Measurements from ENCODE around the gene SERAC1. TPM values are rescaled to one million over a fixed set of nuclear protein-coding genes. Genes with fewer than 3 reads are reported as not detected.

Gene SERAC1
- total and polyA plus RNA-seq, 2 of the 4 experiments (the other 2 are of a cell fraction), result 7.7 to 15.6 TPM

DNA sequence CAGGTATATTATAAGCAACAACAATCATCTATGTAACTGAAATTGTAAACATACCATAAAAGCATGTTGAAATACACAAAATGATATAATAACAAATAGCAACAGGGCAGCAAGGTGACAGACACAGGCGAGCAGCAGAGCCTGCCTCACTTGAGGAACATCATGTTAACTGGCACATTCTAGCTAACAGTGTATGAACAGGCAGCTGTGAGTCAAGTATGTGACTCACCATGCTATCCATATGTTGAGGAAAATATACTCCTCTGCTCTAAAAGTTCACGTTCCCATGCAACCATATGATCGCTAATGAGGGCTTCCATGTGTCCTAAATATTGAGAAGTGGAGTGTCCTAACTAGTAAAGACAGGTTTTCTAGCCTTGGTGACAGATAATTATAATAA, 18.4 kb downstream of the SERAC1 start:
- Histone ChIP-seq H2AK5ac (ENCODE audit: low read depth, low read length) (no peak overlapping the region), H3K23ac (ENCODE audit: low read depth, low read length) (no peak overlapping the region), H4K5ac (ENCODE audit: low read depth, low read length) (no peak overlapping the region), H2BK5ac (ENCODE audit: low read depth, low read length, poor library complexity, severe bottlenecking) (no peak overlapping the region), H3K9me3 (ENCODE audit: control insufficient read depth, insufficient read depth, low read length) (no peaks in the 10 kb centered on the region), H4K8ac (ENCODE audit: low read depth in 2 of 2, low read length in 2 of 2) (no peak overlapping the region), H3K9me1 (ENCODE audit: insufficient read depth, low read length) (peaks cover 8% of the 10 kb centered on the region), H2BK15ac (ENCODE audit: low read depth, low read length) (no peak overlapping the region), H3K18ac (ENCODE audit: low read depth, low read length) (no peak overlapping the region), H2AK9ac (replicated peaks; ENCODE audit: low read depth, low read length, poor library complexity) (no peak overlapping the region), H3K56ac (ENCODE audit: extremely low read depth, insufficient read depth, low read length) (no peak overlapping the region), H3K79me1 (ENCODE audit: low read depth in 1 of 2, low read length in 2 of 2) (peaks cover 3 to 8% of the 10 kb centered on the region in 2 experiments; a peak in 1 of 4 replicates), H3K36me3 (ENCODE audit: control insufficient read depth, insufficient read depth, low read length) (peaks cover 4% of the 10 kb centered on the region), H3K4me3 (ENCODE audit: insufficient read depth, low read depth, low read length) (no peak overlapping the region), H2BK20ac (ENCODE audit: low read depth, low read length) (no peak overlapping the region), H3K27me3 (ENCODE audit: control insufficient read depth, insufficient read depth, low read length) (no peaks in the 10 kb centered on the region), H3K14ac (replicated peaks; ENCODE audit: low read depth, low read length) (no peak overlapping the region), H3K4me1 (ENCODE audit: control insufficient read depth, insufficient read depth, low read length) (peaks cover 4% of the 10 kb centered on the region), H3K27ac (ENCODE audit: insufficient read depth, low read length) (no peak overlapping the region), H2AFZ (replicated peaks; ENCODE audit: low read length, poor library complexity) (no peak overlapping the region), H3K4me2 (ENCODE audit: low read depth, low read length) (no peak overlapping the region), H2BK120ac (ENCODE audit: low read depth, low read length) (no peak overlapping the region), H4K91ac (ENCODE audit: insufficient read depth, low read depth, low read length) (no peak overlapping the region), H3K9ac (ENCODE audit: low read depth, low read length) (no peak overlapping the region), H3K4ac (ENCODE audit: low read depth, low read length) (no peak overlapping the region), H4K20me1 (ENCODE audit: insufficient read depth, low read length) (peaks cover 4% of the 10 kb centered on the region; the same call in 1 of the 2 replicates)
- DNase-seq (peak; percentile 91), ATAC-seq (ENCODE audit: low read depth) (peak; percentile 78)
- CTCF ChIA-PET, result interaction anchor here (0.6 to 1.6 kb wide), 4 partner anchors 17 to 77 kb away, joined by 3 to 4 read pairs (median 4); no protein-coding TSS in a partner anchor
- BruUV-seq (replicated peaks), result no TSS peak
- POLR2A ChIA-PET (ENCODE audit: unreplicated experiment), result no interaction called here
- no peak for TF ChIP-seq POLR2A (IDR thresholded peaks at IDR 0.05; ENCODE audit: low read depth, low read length)
- TF ChIP-seq BHLHE40 (IDR thresholded peaks at IDR 0.05; ENCODE audit: low read depth, low read length), result 0 out of 2 replicates have a peak, but pooled peaks have one; percentile 38
- TF ChIP-seq MXI1 (IDR thresholded peaks at IDR 0.05; ENCODE audit: borderline replicate concordance, low read depth, low read length), result 0 out of 2 replicates have a peak, but pooled peaks have one; percentile 38
- no peak for TF ChIP-seq SMC3 (IDR thresholded peaks at IDR 0.05; ENCODE audit: low read depth, low read length)
- TF ChIP-seq, protein P1, sequence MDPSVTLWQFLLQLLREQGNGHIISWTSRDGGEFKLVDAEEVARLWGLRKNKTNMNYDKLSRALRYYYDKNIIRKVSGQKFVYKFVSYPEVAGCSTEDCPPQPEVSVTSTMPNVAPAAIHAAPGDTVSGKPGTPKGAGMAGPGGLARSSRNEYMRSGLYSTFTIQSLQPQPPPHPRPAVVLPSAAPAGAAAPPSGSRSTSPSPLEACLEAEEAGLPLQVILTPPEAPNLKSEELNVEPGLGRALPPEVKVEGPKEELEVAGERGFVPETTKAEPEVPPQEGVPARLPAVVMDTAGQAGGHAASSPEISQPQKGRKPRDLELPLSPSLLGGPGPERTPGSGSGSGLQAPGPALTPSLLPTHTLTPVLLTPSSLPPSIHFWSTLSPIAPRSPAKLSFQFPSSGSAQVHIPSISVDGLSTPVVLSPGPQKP (IDR thresholded peaks at IDR 0.05; ENCODE audit: borderline replicate concordance, low read depth, low read length), result no peak
- TF ChIP-seq FOS (IDR thresholded peaks at IDR 0.05; ENCODE audit: low read depth, low read length), result peak; percentile 82
- TF ChIP-seq CEBPB (IDR thresholded peaks at IDR 0.05; ENCODE audit: low read depth, low read length), result peak; percentile 25; the same call in 1 of the 2 replicates
- TF ChIP-seq, protein P2, sequence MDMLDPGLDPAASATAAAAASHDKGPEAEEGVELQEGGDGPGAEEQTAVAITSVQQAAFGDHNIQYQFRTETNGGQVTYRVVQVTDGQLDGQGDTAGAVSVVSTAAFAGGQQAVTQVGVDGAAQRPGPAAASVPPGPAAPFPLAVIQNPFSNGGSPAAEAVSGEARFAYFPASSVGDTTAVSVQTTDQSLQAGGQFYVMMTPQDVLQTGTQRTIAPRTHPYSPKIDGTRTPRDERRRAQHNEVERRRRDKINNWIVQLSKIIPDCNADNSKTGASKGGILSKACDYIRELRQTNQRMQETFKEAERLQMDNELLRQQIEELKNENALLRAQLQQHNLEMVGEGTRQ (IDR thresholded peaks at IDR 0.05; ENCODE audit: low read depth, low read length), result no peak
- no peak for TF ChIP-seq MAZ (IDR thresholded peaks at IDR 0.05; ENCODE audit: borderline replicate concordance, low read depth, low read length)
- TF ChIP-seq RFX5 (IDR thresholded peaks at IDR 0.05; ENCODE audit: low read depth, low read length), result no peak
- TF ChIP-seq, protein P3, sequence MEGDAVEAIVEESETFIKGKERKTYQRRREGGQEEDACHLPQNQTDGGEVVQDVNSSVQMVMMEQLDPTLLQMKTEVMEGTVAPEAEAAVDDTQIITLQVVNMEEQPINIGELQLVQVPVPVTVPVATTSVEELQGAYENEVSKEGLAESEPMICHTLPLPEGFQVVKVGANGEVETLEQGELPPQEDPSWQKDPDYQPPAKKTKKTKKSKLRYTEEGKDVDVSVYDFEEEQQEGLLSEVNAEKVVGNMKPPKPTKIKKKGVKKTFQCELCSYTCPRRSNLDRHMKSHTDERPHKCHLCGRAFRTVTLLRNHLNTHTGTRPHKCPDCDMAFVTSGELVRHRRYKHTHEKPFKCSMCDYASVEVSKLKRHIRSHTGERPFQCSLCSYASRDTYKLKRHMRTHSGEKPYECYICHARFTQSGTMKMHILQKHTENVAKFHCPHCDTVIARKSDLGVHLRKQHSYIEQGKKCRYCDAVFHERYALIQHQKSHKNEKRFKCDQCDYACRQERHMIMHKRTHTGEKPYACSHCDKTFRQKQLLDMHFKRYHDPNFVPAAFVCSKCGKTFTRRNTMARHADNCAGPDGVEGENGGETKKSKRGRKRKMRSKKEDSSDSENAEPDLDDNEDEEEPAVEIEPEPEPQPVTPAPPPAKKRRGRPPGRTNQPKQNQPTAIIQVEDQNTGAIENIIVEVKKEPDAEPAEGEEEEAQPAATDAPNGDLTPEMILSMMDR (conservative IDR thresholded peaks at IDR 0.05; ENCODE audit: low read depth, low read length), result no peak
- WGBS, 2 experiments (ENCODE audit: extremely low coverage in 2 of 2, insufficient read length in 1 of 2), result no CpG with 5 or more reads among the region's 3 CpGs
- dilution Hi-C loops (cut with HindIII; ENCODE audit: low sequenced_read_pairs, unreplicated experiment) (no loop called here), intact Hi-C loops (cut with micrococcal nuclease) (no loop called here), in situ Hi-C loops (cut with MboI; ENCODE audit: low sequenced_read_pairs) (no loop called here)

Measured in IMR-90 (cell line).